Testis (tissue), 3 donors: ENCODE results near the gene COA3. TPM values are rescaled to one million over a fixed set of nuclear protein-coding genes. Genes with fewer than 3 reads are reported as not detected.
"Not testable (repeated sequence)": the region's sequence is repeated elsewhere in the genome, so short reads cannot be mapped to it uniquely, and the experiment has no call there.

Experiments used
- DNase-seq: peaks from one replicate; pipeline ENCODE4 v3.0.0-alpha.2; 2019
- H3K27ac ChIP-seq, 2 donors: fragments of 200-600 bp; sonication (generic); one replicate each; pipeline ENCODE4 v1.5.1; 2019
- H3K27me3 ChIP-seq: fragments of 200-600 bp; sonication (generic); one replicate; pipeline ENCODE4 v1.5.1; 2019
- H3K36me3 ChIP-seq: fragments of 200-600 bp; sonication (generic); one replicate; pipeline ENCODE4 v1.5.1; 2017; ENCODE audit warnings: low read depth; ENCODE audit errors: missing control alignments
- H3K4me1 ChIP-seq: fragments of 200-600 bp; sonication (generic); one replicate; pipeline ENCODE4 v1.5.1; 2019
- H3K4me3 ChIP-seq, 2 donors: fragments of 200-600 bp; sonication (generic); one replicate each; pipeline ENCODE4 v1.5.1; 2017 to 2019
- H3K9me3 ChIP-seq: fragments of 200-600 bp; sonication (generic); one replicate; pipeline ENCODE4 v1.5.1; 2017
- POLR2A ChIP-seq: fragments of 450-650 bp; IDR thresholded peaks from one replicate; pipeline ENCODE4 v1.6.1; 2017; ENCODE audit warnings: antibody characterized with exemption, mild to moderate bottlenecking, moderate library complexity
- WGBS, 2 donors: methylation state at CpG; one replicate each; pipeline ENCODE4 v1.1.5; 2018; 5-methylcytosine and 5-hydroxymethylcytosine counted together
- intact Hi-C: fragments of 100-400 bp; cut with DNase I; formaldehyde crosslinking; loops from one replicate; pipeline ENCODE4 v1.15.1; 2023; ENCODE audit warnings: low total_unique reads
- polyA plus RNA-seq: library from polyadenylated mRNA; stranded (reverse); fragments of 350-450 nt; fragmentation: Illumina TruSeq; extraction: RNeasy Lipid Tissue Mini Kit (QIAGEN cat#74804); gene quantifications from one replicate; pipeline ENCODE4 v1.2.3, GENCODE V29; 2014; ENCODE audit warnings: low read depth, low replicate concordance; ENCODE audit not compliant: insufficient read depth
- total RNA-seq, 2 donors: library from RNA; depleted of rRNA; stranded (reverse); fragments of >200 nt; gene quantifications; one replicate each; pipeline ENCODE4 v1.2.3, GENCODE V29; 2016
- TF ChIP-seq, protein P1 (sequence below), 3 experiments: fragments of 450-650 bp in 2 of 3; fragments of 200-600 bp in 1 of 3; sonication (generic) in 1 of 3; IDR thresholded peaks; one replicate each; pipeline ENCODE4 v1.5.1; 2016 to 2019; ENCODE audit warnings: antibody characterized with exemption in 3 of 3, mild to moderate bottlenecking in 2 of 3, moderate library complexity in 1 of 3

COA3 gene
- total and polyA plus RNA-seq, 3 donors from 2014 or later = 43.0 to 52.7 (median 49.2) TPM

DNA sequence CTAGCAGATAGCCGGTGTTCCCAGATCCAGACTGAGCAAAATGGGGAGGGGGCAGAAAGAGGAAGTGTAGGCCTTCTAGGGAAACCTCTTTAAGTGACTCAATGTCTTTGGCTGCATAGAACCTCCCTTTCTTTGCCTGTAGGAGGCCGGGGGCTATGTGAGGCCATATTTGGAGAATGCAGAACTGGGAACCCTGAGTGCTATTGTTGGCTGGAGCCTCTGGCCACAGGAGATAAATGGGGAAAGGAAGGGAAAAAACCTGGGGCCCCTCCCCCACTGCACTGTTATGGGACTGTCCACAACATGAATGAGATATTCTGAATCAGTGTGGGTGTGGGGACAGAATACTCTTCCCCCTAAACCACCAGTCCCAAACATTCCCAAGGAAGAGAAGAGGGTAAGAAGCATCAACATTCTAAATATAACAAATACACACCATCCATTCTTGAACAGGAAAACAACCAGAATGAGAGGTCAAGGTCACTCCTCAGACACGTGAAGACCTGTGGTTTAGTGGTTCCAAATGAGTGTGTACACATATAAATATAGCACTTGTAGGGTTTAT lies 22.9 kb downstream of the COA3 start:
- Histone ChIP-seq H3K4me3 (no peak overlapping the region), H3K4me1 (peaks cover 5% of the 10 kb centered on the region), H3K27ac (no peak overlapping the region), H3K36me3 (no peaks in the 10 kb centered on the region), H3K9me3 (no peaks in the 10 kb centered on the region), H3K27me3 (no peaks in the 10 kb centered on the region)
- intact Hi-C loops = no loop called here
- 60 to 65% methylated on average over 3 of the region's 3 CpGs for WGBS, 2 donors
- no peak for DNase-seq
- no peak for TF ChIP-seq POLR2A
- TF ChIP-seq, protein P1, sequence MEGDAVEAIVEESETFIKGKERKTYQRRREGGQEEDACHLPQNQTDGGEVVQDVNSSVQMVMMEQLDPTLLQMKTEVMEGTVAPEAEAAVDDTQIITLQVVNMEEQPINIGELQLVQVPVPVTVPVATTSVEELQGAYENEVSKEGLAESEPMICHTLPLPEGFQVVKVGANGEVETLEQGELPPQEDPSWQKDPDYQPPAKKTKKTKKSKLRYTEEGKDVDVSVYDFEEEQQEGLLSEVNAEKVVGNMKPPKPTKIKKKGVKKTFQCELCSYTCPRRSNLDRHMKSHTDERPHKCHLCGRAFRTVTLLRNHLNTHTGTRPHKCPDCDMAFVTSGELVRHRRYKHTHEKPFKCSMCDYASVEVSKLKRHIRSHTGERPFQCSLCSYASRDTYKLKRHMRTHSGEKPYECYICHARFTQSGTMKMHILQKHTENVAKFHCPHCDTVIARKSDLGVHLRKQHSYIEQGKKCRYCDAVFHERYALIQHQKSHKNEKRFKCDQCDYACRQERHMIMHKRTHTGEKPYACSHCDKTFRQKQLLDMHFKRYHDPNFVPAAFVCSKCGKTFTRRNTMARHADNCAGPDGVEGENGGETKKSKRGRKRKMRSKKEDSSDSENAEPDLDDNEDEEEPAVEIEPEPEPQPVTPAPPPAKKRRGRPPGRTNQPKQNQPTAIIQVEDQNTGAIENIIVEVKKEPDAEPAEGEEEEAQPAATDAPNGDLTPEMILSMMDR (IDR thresholded peaks at IDR 0.05) = no peak

DNA sequence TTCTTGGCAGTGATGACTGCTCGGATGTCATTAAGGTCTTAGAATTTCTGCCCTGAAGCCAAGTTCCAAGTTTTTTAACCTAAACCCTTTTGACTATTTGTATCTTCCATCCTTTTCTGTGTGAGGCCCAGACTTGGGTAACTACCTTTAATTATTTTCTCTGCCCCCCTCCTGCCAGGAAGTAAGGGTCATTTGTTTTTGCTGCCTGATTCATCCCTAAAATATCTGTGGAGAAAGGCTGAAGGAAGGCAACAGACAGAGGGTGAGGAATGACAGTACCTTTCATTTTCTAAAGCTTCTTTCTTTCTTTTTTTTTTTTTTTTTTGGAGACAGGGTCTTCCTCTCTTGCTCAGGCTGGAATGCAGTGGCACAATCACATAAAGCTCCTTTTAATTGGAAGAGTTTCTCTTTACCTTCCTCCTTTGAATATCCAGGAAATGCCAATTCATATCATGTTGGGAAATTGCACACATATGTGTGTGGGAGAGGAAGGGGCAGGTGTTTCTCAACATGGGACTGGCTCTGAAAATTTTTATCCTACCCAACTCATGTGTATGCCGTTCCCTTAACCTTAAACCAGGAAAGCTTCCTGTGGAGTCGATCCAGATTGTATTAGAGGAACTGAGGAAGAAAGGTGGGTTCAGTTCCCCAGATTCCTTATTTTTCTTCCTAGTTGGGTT lies 24.3 kb downstream of the COA3 start:
- H3K27ac ChIP-seq = peak overlapping the region in 1 of 2 donors; percentile 79

DNA sequence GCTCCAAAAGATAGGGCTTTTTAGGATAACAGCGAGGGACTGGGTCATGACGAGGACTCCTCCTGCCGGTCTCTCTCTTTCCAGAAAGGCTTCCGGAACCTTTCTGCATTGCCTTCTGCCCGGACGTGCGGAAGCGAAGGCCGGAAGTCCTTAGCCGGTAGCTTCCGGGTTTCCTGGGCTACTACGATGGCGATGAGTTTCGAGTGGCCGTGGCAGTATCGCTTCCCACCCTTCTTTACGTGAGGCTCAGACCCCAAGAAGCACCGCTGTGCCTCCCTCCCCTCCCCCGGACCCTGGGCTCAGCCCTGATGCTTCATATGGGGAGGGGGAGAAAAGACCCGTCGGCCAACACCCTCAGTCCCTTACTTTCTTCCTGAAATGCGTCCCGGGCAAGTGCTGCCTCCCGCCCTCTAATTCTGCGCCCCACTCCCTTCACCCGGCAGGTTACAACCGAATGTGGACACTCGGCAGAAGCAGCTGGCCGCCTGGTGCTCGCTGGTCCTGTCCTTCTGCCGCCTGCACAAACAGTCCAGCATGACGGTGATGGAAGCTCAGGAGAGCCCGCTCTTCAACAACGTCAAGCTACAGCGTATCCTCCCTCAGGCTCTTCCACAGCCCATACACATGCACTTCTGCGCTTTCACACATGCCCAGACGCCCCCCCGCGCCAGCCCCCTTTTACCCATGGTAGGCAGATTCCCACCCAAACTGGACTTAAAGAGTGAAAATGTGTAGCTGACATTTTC lies 25.0 kb downstream of the COA3 start, which contains the start of gene VPS25:
VPS25 (plus strand) TSS at position 160 of the 746 bp plus-strand sequence; CDS start at position 187, 27 bp downstream.
- TF ChIP-seq, protein P1 (IDR thresholded peaks at IDR 0.05) = no peak
- no peak for TF ChIP-seq POLR2A
- H3K36me3 ChIP-seq = no peaks in the 10 kb centered on the region
- no peaks in the 10 kb centered on the region for H3K9me3 ChIP-seq
- 0 to 1% methylated on average over 30 to 39 of the region's 39 CpGs for WGBS, 2 donors
- no peaks in the 10 kb centered on the region for H3K27me3 ChIP-seq
- peaks cover 5% of the 10 kb centered on the region for H3K4me1 ChIP-seq
- intact Hi-C loops = no loop called here
- H3K4me3 ChIP-seq = peak within 1 kb of the TSS; percentile 76 to 81
- DNase-seq = peak; percentile 88
- H3K27ac ChIP-seq = peak within 1 kb of the TSS in 1 of 2 donors; percentile 79

More for the DNA sequence above, 24.3 kb downstream of the COA3 start:
- Histone ChIP-seq H3K27me3 (no peaks in the 10 kb centered on the region), H3K4me3 (peak overlapping the region; percentile 76 to 81), H3K4me1 (peaks cover 5% of the 10 kb centered on the region), H3K36me3 (no peaks in the 10 kb centered on the region), H3K9me3 (no peaks in the 10 kb centered on the region)
- intact Hi-C loops = no loop called here
- no peak for TF ChIP-seq POLR2A
- TF ChIP-seq, protein P1 (IDR thresholded peaks at IDR 0.05) = no peak
- 72 to 76% methylated on average over 3 of the region's 3 CpGs for WGBS, 2 donors
- no peak for DNase-seq

DNA sequence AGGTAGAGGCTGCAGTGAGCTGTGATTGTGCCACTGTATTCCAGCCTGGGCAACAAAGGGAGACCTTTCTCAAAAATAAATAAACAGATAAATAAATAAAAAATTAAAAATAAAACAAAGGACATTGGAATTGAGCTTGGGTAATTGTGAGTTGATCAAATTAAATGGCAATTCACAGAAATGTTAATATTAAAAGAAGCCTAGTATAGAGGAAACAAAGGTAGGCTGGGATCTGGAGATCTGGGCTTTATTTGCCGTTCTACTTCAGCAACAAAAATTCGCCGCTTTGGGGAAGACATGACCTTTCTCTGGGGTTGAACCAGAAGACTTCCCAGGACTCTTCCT lies 25.6 kb downstream of the COA3 start:
- H3K4me3 ChIP-seq = peak overlapping the region; percentile 76 to 81
- 0 to 3% methylated on average over 3 of the region's 3 CpGs for WGBS, 2 donors
- H3K36me3 ChIP-seq = no peaks in the 10 kb centered on the region
- no peak for TF ChIP-seq POLR2A
- TF ChIP-seq, protein P1 (IDR thresholded peaks at IDR 0.05) = no peak
- H3K27me3 ChIP-seq = no peaks in the 10 kb centered on the region
- peak overlapping the region in 1 of 2 donors; percentile 79 for H3K27ac ChIP-seq
- DNase-seq = no peak
- intact Hi-C loops = no loop called here
- H3K9me3 ChIP-seq = no peaks in the 10 kb centered on the region
- H3K4me1 ChIP-seq = peaks cover 5% of the 10 kb centered on the region

DNA sequence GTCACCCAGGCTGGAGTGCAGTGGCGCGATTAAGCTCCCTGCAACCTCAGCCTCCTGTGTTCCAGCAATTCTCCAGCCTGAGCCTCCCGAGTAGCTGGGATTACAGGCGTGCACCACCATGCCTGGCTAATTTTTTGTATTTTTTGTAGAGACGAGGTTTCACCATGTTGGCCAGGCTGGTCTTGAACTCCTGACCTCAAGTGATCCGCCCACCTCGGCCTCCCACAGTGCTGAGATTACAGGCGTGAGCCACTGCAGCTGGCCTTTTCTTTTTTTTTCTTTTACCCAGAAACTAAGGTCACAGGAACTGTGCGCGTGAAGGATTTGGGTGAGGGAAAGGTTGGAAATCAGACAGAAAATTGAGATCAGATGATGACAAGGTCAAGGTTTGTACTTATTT lies 28.5 kb downstream of the COA3 start:
- H3K36me3 ChIP-seq, DNase-seq, H3K4me1 ChIP-seq, intact Hi-C loops, H3K9me3 ChIP-seq, H3K4me3 ChIP-seq, H3K27me3 ChIP-seq, H3K27ac ChIP-seq: not testable (repeated sequence)
- 56 to 70% methylated on average over 10 of the region's 10 CpGs for WGBS, 2 donors

DNA sequence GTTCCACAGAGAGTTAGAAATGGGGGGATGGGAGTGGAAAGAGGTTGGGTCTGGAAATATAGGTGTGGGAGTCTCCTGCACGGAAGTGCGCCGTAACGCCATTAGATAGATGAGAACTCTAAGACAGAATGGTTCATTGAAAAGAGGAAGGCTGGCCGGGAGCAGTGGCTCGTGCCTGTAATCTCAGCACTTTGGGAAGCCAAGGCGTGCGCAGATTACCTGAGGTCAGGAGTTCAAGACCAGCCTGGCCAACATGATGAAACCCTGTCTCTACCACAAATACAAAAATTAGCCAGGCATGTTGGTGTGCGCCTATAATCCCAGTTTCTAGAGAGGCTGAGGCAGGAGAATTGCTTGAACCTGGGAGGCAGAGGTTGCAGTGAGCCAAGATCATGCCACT lies 30.5 kb downstream of the COA3 start:
- DNase-seq, intact Hi-C loops, H3K4me1 ChIP-seq, H3K36me3 ChIP-seq, H3K9me3 ChIP-seq, H3K4me3 ChIP-seq, H3K27me3 ChIP-seq, H3K27ac ChIP-seq: not testable (repeated sequence)
- 52 to 63% methylated on average over 9 of the region's 9 CpGs for WGBS, 2 donors
